ENCODE results near the gene DCUN1D1. TPM values are rescaled to one million over a fixed set of nuclear protein-coding genes. Genes with fewer than 3 reads are reported as not detected.

Gene DCUN1D1
- total RNA-seq, 1 donor from 2014 or later = 59.8 TPM

- Mint-ChIP-seq H3K27me3 (ENCODE audit: low read depth) (no peaks in the 10 kb centered on the region), H3K4me1 (ENCODE audit: low read depth) (peaks cover 38% of the 10 kb centered on the region), H3K4me3 (ENCODE audit: low read depth) (no peak overlapping the region), H3K36me3 (ENCODE audit: low read depth) (peaks cover 12% of the 10 kb centered on the region), H3K9me3 (no peaks in the 10 kb centered on the region), H3K27ac (no peak overlapping the region)
- intact Hi-C loops (cut with micrococcal nuclease) = loop anchor here (5.0 to 10.0 kb wide), 2 partner anchors 126 to 498 kb away; partner anchors contain the start of gene MCCC1
- no peak for DNase-seq (ENCODE audit: low spot score)
Measured at GRCh38 chr3:182969277-182969676, 11.1 kb downstream of the DCUN1D1 start.

GRCh38 chr3:182967218-182968204 lies 12.8 kb downstream of the DCUN1D1 start:
- DNase-seq (ENCODE audit: low spot score) = no peak
- H3K9me3 Mint-ChIP-seq = no peaks in the 10 kb centered on the region
- intact Hi-C loops (cut with micrococcal nuclease) = loop anchor here (1.0 to 10.0 kb wide), 3 partner anchors 56 to 500 kb away; partner anchors contain the start of gene MCCC1
- peak overlapping the region; percentile 76 for H3K27ac Mint-ChIP-seq
- peaks cover 20% of the 10 kb centered on the region for H3K36me3 Mint-ChIP-seq (ENCODE audit: low read depth)
- no peaks in the 10 kb centered on the region for H3K27me3 Mint-ChIP-seq (ENCODE audit: low read depth)
- peaks cover 39% of the 10 kb centered on the region for H3K4me1 Mint-ChIP-seq (ENCODE audit: low read depth)
- H3K4me3 Mint-ChIP-seq (ENCODE audit: low read depth) = peak overlapping the region; percentile 46

GRCh38 chr3:182965861-182966366 lies 14.4 kb downstream of the DCUN1D1 start:
- Mint-ChIP-seq H3K9me3 (no peaks in the 10 kb centered on the region), H3K4me3 (ENCODE audit: low read depth) (no peak overlapping the region), H3K36me3 (ENCODE audit: low read depth) (peaks cover 24% of the 10 kb centered on the region), H3K4me1 (ENCODE audit: low read depth) (peaks cover 34% of the 10 kb centered on the region), H3K27me3 (ENCODE audit: low read depth) (no peaks in the 10 kb centered on the region), H3K27ac (peak overlapping the region; percentile 51)
- no peak for DNase-seq (ENCODE audit: low spot score)
- intact Hi-C loops (cut with micrococcal nuclease) = loop anchor here (5.0 to 10.0 kb wide), 2 partner anchors 129 to 501 kb away; partner anchors contain the start of gene MCCC1

- Mint-ChIP-seq H3K36me3 (ENCODE audit: low read depth) (peaks cover 28% of the 10 kb centered on the region), H3K27me3 (ENCODE audit: low read depth) (no peaks in the 10 kb centered on the region), H3K9me3 (no peaks in the 10 kb centered on the region), H3K27ac (no peak overlapping the region), H3K4me3 (ENCODE audit: low read depth) (no peak overlapping the region), H3K4me1 (ENCODE audit: low read depth) (peaks cover 33% of the 10 kb centered on the region)
- DNase-seq (ENCODE audit: low spot score) = no peak
- intact Hi-C loops (cut with micrococcal nuclease) = loop anchor here (10.0 kb wide), 1 partner anchor 131 kb away; the partner anchor contains the start of gene MCCC1
Measured at GRCh38 chr3:182964179-182964578, 16.2 kb downstream of the DCUN1D1 start.

GRCh38 chr3:182962166-182962565 lies 18.2 kb downstream of the DCUN1D1 start:
- H3K27me3 Mint-ChIP-seq (ENCODE audit: low read depth) = no peaks in the 10 kb centered on the region
- H3K4me1 Mint-ChIP-seq (ENCODE audit: low read depth) = peaks cover 19% of the 10 kb centered on the region
- H3K36me3 Mint-ChIP-seq (ENCODE audit: low read depth) = peaks cover 37% of the 10 kb centered on the region
- intact Hi-C loops (cut with micrococcal nuclease) = loop anchor here (10.0 kb wide), 1 partner anchor 133 kb away; the partner anchor contains the start of gene MCCC1
- no peak for DNase-seq (ENCODE audit: low spot score)
- no peak overlapping the region for H3K27ac Mint-ChIP-seq
- no peak overlapping the region for H3K4me3 Mint-ChIP-seq (ENCODE audit: low read depth)
- H3K9me3 Mint-ChIP-seq = no peaks in the 10 kb centered on the region

- Mint-ChIP-seq H3K4me3 (ENCODE audit: low read depth) (no peak overlapping the region), H3K9me3 (no peaks in the 10 kb centered on the region), H3K27ac (no peak overlapping the region), H3K4me1 (ENCODE audit: low read depth) (peaks cover 9% of the 10 kb centered on the region), H3K36me3 (ENCODE audit: low read depth) (peaks cover 44% of the 10 kb centered on the region), H3K27me3 (ENCODE audit: low read depth) (no peaks in the 10 kb centered on the region)
- intact Hi-C loops (cut with micrococcal nuclease) = loop anchor here (10.0 kb wide), 1 partner anchor 135 kb away; the partner anchor contains the start of gene MCCC1
- DNase-seq (ENCODE audit: low spot score) = no peak
Measured at GRCh38 chr3:182959474-182960350, 20.6 kb downstream of the DCUN1D1 start.

GRCh38 chr3:182957676-182958266 lies 22.6 kb downstream of the DCUN1D1 start:
- H3K4me1 Mint-ChIP-seq (ENCODE audit: low read depth) = peaks cover 11% of the 10 kb centered on the region
- no peaks in the 10 kb centered on the region for H3K27me3 Mint-ChIP-seq (ENCODE audit: low read depth)
- no peak for DNase-seq (ENCODE audit: low spot score)
- H3K4me3 Mint-ChIP-seq (ENCODE audit: low read depth) = no peak overlapping the region
- H3K9me3 Mint-ChIP-seq = no peaks in the 10 kb centered on the region
- peaks cover 44% of the 10 kb centered on the region for H3K36me3 Mint-ChIP-seq (ENCODE audit: low read depth)
- no peak overlapping the region for H3K27ac Mint-ChIP-seq
- intact Hi-C loops (cut with micrococcal nuclease) = no loop called here

GRCh38 chr3:182957226-182957625 lies 23.1 kb downstream of the DCUN1D1 start:
- no peaks in the 10 kb centered on the region for H3K27me3 Mint-ChIP-seq (ENCODE audit: low read depth)
- H3K4me3 Mint-ChIP-seq (ENCODE audit: low read depth) = no peak overlapping the region
- intact Hi-C loops (cut with micrococcal nuclease) = no loop called here

GRCh38 chr3:182954553-182955235 lies 25.6 kb downstream of the DCUN1D1 start:
- Mint-ChIP-seq H3K9me3 (no peaks in the 10 kb centered on the region), H3K27ac (no peak overlapping the region), H3K4me3 (ENCODE audit: low read depth) (no peak overlapping the region), H3K27me3 (ENCODE audit: low read depth) (no peaks in the 10 kb centered on the region), H3K36me3 (ENCODE audit: low read depth) (peaks cover 48% of the 10 kb centered on the region), H3K4me1 (ENCODE audit: low read depth) (peaks cover 7% of the 10 kb centered on the region)
- no peak for DNase-seq (ENCODE audit: low spot score)
- intact Hi-C loops (cut with micrococcal nuclease) = no loop called here

More at GRCh38 chr3:182957226-182957625, 23.1 kb downstream of the DCUN1D1 start:
- Mint-ChIP-seq H3K9me3 (no peaks in the 10 kb centered on the region), H3K36me3 (ENCODE audit: low read depth) (peaks cover 45% of the 10 kb centered on the region), H3K27ac (no peak overlapping the region), H3K4me1 (ENCODE audit: low read depth) (peaks cover 9% of the 10 kb centered on the region)
- DNase-seq (ENCODE audit: low spot score) = no peak

GRCh38 chr3:182949688-182950087 lies 30.6 kb downstream of the DCUN1D1 start:
- intact Hi-C loops (cut with micrococcal nuclease) = loop anchor here (5.0 kb wide), 1 partner anchor 37 kb away; no protein-coding TSS in a partner anchor
- DNase-seq (ENCODE audit: low spot score) = no peak
- Mint-ChIP-seq H3K9me3 (no peaks in the 10 kb centered on the region), H3K27me3 (ENCODE audit: low read depth) (no peaks in the 10 kb centered on the region), H3K4me1 (ENCODE audit: low read depth) (peaks cover 3% of the 10 kb centered on the region), H3K27ac (no peak overlapping the region), H3K4me3 (ENCODE audit: low read depth) (no peak overlapping the region), H3K36me3 (ENCODE audit: low read depth) (peaks cover 52% of the 10 kb centered on the region)

- Mint-ChIP-seq H3K4me1 (ENCODE audit: low read depth) (peaks cover 2% of the 10 kb centered on the region), H3K9me3 (no peaks in the 10 kb centered on the region), H3K36me3 (ENCODE audit: low read depth) (peaks cover 56% of the 10 kb centered on the region), H3K4me3 (ENCODE audit: low read depth) (no peak overlapping the region), H3K27ac (no peak overlapping the region), H3K27me3 (ENCODE audit: low read depth) (no peaks in the 10 kb centered on the region)
- intact Hi-C loops (cut with micrococcal nuclease) = loop anchor here (5.0 kb wide), 1 partner anchor 36 kb away; no protein-coding TSS in a partner anchor
- DNase-seq (ENCODE audit: low spot score) = no peak
Measured at GRCh38 chr3:182948305-182948704, 32.0 kb downstream of the DCUN1D1 start.

Data from activated T-helper 2 cell treated with anti-CD3 and anti-CD28 coated beads, Interferon-gamma antibody, Interleukin-2, Interleukin-4, amounts not matched to agents 10 μg/mL and 5 μg/mL and 100 μg/mL, durations not matched to agents 14 hours and 24 hours and 36 hours (primary cell).